Heart left ventricle (tissue), 16 donors: ENCODE results near the gene CD69. TPM values are rescaled to one million over a fixed set of nuclear protein-coding genes. Genes with fewer than 3 reads are reported as not detected.

ENCODE experiments used
- ATAC-seq, 4 donors: fragments of 200-7000 bp; cut with Tn5 transposase; one replicate each; pipeline ENCODE4 v1.9.1; 2020 to 2022; ENCODE audit warnings: moderate library complexity in 4 of 4, mild to moderate bottlenecking in 3 of 4, moderate number of reproducible peaks in 1 of 4
- DNase-seq, 5 donors: peaks; one replicate each; pipeline ENCODE4 v3.0.0-alpha.2; 2020
- H3K27ac ChIP-seq, 12 donors: fragments of 200-600 bp; sonication (generic) in 4 of 12; one replicate each; pipeline versions ENCODE4 v1.5.0 to v1.8.0; 2016 to 2022; ENCODE audit warnings: mild to moderate bottlenecking in 2 of 12
- H3K27me3 ChIP-seq, 9 donors: fragments of 200-600 bp; sonication (generic) in 2 of 9; one replicate each; pipeline versions ENCODE4 v1.5.1 to v1.8.0; 2016 to 2022; ENCODE audit warnings: mild to moderate bottlenecking in 3 of 9
- H3K36me3 ChIP-seq, 9 donors: fragments of 200-600 bp; sonication (generic) in 2 of 9; one replicate each; pipeline versions ENCODE4 v1.5.0 to v1.8.0; 2018 to 2022; ENCODE audit warnings: mild to moderate bottlenecking in 2 of 9
- H3K4me1 ChIP-seq, 12 donors: fragments of 200-600 bp; sonication (generic) in 4 of 12; one replicate each; pipeline versions ENCODE4 v1.5.0 to v1.8.0; 2016 to 2022; ENCODE audit warnings: mild to moderate bottlenecking in 3 of 12
- H3K4me3 ChIP-seq, 12 donors: fragments of 200-600 bp; sonication (generic) in 4 of 12; one replicate each; pipeline versions ENCODE4 v1.5.0 to v1.8.0; 2017 to 2022; ENCODE audit warnings: mild to moderate bottlenecking in 9 of 12, moderate library complexity in 4 of 12
- H3K9me3 ChIP-seq, 12 donors: fragments of 200-600 bp; sonication (generic) in 4 of 12; one replicate each; pipeline versions ENCODE4 v1.5.0 to v1.8.0; 2016 to 2022; ENCODE audit warnings: mild to moderate bottlenecking in 1 of 12
- CTCF ChIP-seq, 12 donors: fragments of 200-600 bp; sonication (generic) in 4 of 12; IDR thresholded peaks; one replicate each; pipeline versions ENCODE4 v1.5.0 to v1.8.0; 2018 to 2022; ENCODE audit warnings: antibody characterized with exemption in 12 of 12, mild to moderate bottlenecking in 5 of 12
- POLR2A ChIP-seq, 2 donors: fragments of 450-650 bp; IDR thresholded peaks; one replicate each; pipeline ENCODE4 v1.6.1; 2017; ENCODE audit warnings: antibody characterized with exemption in 2 of 2, mild to moderate bottlenecking in 2 of 2, moderate library complexity in 2 of 2
- whole genome bisulfite sequencing, 4 donors: extraction: QIAGEN DNeasy Blood & Tissue Kit in 2 of 4; methylation state at CpG; one replicate each; pipeline versions ENCODE4 v1.1.5 to v1.1.7; 2013 to 2018; 5-methylcytosine and 5-hydroxymethylcytosine counted together
- intact Hi-C, 10 donors: fragments of 100-400 bp; cut with DNase I; formaldehyde crosslinking; loops; one replicate each; pipeline versions ENCODE4 v1.11.1 to v1.14.2; 2022
- long read RNA-seq, 3 donors: library from polyadenylated mRNA; unstranded; transcript quantifications; one replicate each; pipeline ENCODE4 v2.0.0, GENCODE V29; 2020 to 2021
- polyA plus RNA-seq, 2 donors: library from polyadenylated mRNA; stranded (reverse); fragments of 200-250 nt; gene quantifications; one replicate each; pipeline ENCODE4 v1.2.3, GENCODE V29; 2013
- total RNA-seq, 9 donors: library from RNA; depleted of rRNA in 2 of 9; stranded (reverse); fragments of >200 nt in 2 of 9; fragmentation: NEBNext Ultra II Directional in 3 of 9; extraction: Animal tissue kit (Norgen Biotek cat#: 25700) in 3 of 9; gene quantifications; one replicate each; pipeline versions ENCODE4 v1.1.0 to v1.2.4, GENCODE V29; 2016 to 2023
- donor health status: ischemic (EF 13 %, LVEDD 7.1; RV severe dilation, severe dysfunction).
- donor health status: healthy with polysubstance abuse.
- donor health status: DM: no; HTN: yes; CAD: no.
- donor health status: DM: no; HTN: no; CAD: no.
- donor health status: ischemic (EF 25% LVEDD 6.9; RV normal size, moderate dysfunction).
- donor health status: ischemic (EF 25% LVEDD 5.7; RV mildly dilated, moderate dysfunction).
- donor health status: healthy.
- donor health status: DM: yes; HTN: yes; CAD: no.
- donor health status: ischemic (EF 35%, LVEDD 5.7; RV mildly dilated, moderate dysfunction).
- donor health status: nonischemic (EF 11% LVEDD 7.7; RV severe dilation, severe dysfunction).
- donor health status: DM: yes; HTN: yes; CAD: no.
- donor health status: PGD.
- donor health status: ischemic (EF 29% LVEDD 5.4; RV normal size, mild dysfunction).
- donor health status: nonischemic (EF 23%, LVEDD 6.1; RV moderate dilation, normal function).

The CD69 gene
- total RNA-seq = 1 to 10 TPM in 2 of 9 donors, under 1 TPM in 4, not detected in 3; 0.16 to 6.4 (median 0.52) TPM
- polyA plus RNA-seq = under 1 TPM; 0.30 to 0.53 TPM
- long read RNA-seq, donor 1 = 0 reads
- long read RNA-seq, donor 2 = 0 reads
- long read RNA-seq, donor 3 = 0 reads

- peak within 1 kb of the TSS in 6 of 12 donors; percentile 1 to 57 (median 7) for H3K4me3 ChIP-seq
- no peaks in the 10 kb centered on the region for H3K9me3 ChIP-seq
- no peak for TF ChIP-seq POLR2A (IDR thresholded peaks at IDR 0.05)
- no peak for TF ChIP-seq CTCF (IDR thresholded peaks at IDR 0.05)
- ATAC-seq = peak in 1 of 4 donors; percentile 55
- 67 to 76% (median 73%) methylated on average over 6 of the region's 6 CpGs for WGBS, 4 donors
- H3K27ac ChIP-seq = peak within 1 kb of the TSS in 3 of 12 donors; percentile 24 to 90 (median 43)
- no peaks in the 10 kb centered on the region for H3K27me3 ChIP-seq
- peaks cover 0 to 39% (median 0%) of the 10 kb centered on the region in 12 donors for H3K4me1 ChIP-seq
- no peak for DNase-seq
- no peaks in the 10 kb centered on the region for H3K36me3 ChIP-seq
- intact Hi-C loops = no loop called here
Measured at GRCh38 chr12:9760699-9761418, at the start of gene CD69. CD69 (minus strand) TSS chr12:9760901; CDS start chr12:9760820, 81 bp downstream.

- peaks cover 0 to 18% (median 0%) of the 10 kb centered on the region in 12 donors for H3K4me1 ChIP-seq
- no peaks in the 10 kb centered on the region for H3K36me3 ChIP-seq
- H3K9me3 ChIP-seq = no peaks in the 10 kb centered on the region
- H3K27me3 ChIP-seq = peaks cover 0 to 17% (median 0%) of the 10 kb centered on the region in 9 donors
- no peak for TF ChIP-seq CTCF (IDR thresholded peaks at IDR 0.05)
- TF ChIP-seq POLR2A (IDR thresholded peaks at IDR 0.05) = no peak
- intact Hi-C loops = loop anchor here in 6 of 10 donors (5.0 to 10.0 kb wide), 2 partner anchors 115 to 117 kb away; no protein-coding TSS in a partner anchor
- peak overlapping the region in 1 of 12 donors; percentile 40 for H3K27ac ChIP-seq
- H3K4me3 ChIP-seq = no peak overlapping the region
- ATAC-seq (no peak), DNase-seq (no peak)
Measured at GRCh38 chr12:9809866-9810265, 49.2 kb upstream of the CD69 start.

DNA sequence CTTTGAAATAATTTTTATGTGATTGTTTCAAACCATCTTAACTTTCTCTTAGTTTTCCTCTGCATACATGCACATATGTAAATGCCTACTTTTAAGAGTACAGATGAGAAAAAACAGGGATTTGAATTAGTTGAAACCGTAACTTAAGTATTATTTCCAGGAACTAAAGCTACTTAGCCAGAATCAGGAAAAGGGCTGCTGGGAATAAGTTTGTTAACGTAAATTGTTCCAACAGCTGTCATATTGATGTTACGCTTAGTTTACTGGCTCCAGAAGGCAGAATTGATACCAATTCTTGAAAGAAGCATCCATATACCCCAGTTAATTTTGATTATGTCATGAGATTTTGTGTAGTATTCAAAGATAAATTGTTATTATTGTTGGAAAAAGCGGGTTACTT, 48.6 kb upstream of the CD69 start:
- H3K36me3 ChIP-seq = no peaks in the 10 kb centered on the region
- DNase-seq (no peak), ATAC-seq (no peak)
- H3K4me1 ChIP-seq = peaks cover 0 to 18% (median 0%) of the 10 kb centered on the region in 12 donors
- H3K27ac ChIP-seq = no peak overlapping the region
- H3K27me3 ChIP-seq = peaks cover 0 to 17% (median 0%) of the 10 kb centered on the region in 9 donors
- no peaks in the 10 kb centered on the region for H3K9me3 ChIP-seq
- TF ChIP-seq CTCF (IDR thresholded peaks at IDR 0.05) (no peak), POLR2A (IDR thresholded peaks at IDR 0.05) (no peak)
- WGBS, 4 donors = 61 to 76% (median 69%) methylated on average over 4 of the region's 4 CpGs
- no peak overlapping the region for H3K4me3 ChIP-seq
- intact Hi-C loops = no loop called here

DNA sequence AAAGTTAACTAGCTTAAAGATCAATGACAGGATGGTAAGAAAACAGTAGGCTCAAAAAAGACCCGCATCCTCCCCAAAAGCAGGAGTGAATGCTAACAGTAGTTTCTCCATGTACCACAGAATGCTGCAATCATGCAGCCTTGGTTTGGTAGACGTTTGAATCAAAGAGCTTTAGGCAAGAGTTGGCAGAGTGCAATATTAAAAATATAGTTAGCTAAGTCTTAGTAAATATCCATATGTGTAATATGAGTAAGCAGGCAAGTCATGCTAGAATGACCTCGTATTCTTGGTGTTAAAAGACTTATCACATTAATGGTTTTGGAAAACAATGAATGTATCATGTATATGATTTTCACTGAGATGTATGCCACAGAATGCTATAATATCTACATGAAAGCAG, 47.8 kb upstream of the CD69 start:
- Histone ChIP-seq H3K9me3 (no peaks in the 10 kb centered on the region), H3K27ac (no peak overlapping the region), H3K4me1 (peaks cover 0 to 18% (median 0%) of the 10 kb centered on the region in 12 donors), H3K27me3 (peaks cover 0 to 10% (median 0%) of the 10 kb centered on the region in 9 donors), H3K36me3 (no peaks in the 10 kb centered on the region), H3K4me3 (no peak overlapping the region)
- intact Hi-C loops = no loop called here
- ATAC-seq (no peak), DNase-seq (no peak)
- 68 to 84% (median 74%) methylated on average over 3 of the region's 3 CpGs for WGBS, 4 donors
- no peak for TF ChIP-seq CTCF (IDR thresholded peaks at IDR 0.05)
- TF ChIP-seq POLR2A (IDR thresholded peaks at IDR 0.05) = no peak
